ENCODE data around the gene CCDC3.

DNA sequence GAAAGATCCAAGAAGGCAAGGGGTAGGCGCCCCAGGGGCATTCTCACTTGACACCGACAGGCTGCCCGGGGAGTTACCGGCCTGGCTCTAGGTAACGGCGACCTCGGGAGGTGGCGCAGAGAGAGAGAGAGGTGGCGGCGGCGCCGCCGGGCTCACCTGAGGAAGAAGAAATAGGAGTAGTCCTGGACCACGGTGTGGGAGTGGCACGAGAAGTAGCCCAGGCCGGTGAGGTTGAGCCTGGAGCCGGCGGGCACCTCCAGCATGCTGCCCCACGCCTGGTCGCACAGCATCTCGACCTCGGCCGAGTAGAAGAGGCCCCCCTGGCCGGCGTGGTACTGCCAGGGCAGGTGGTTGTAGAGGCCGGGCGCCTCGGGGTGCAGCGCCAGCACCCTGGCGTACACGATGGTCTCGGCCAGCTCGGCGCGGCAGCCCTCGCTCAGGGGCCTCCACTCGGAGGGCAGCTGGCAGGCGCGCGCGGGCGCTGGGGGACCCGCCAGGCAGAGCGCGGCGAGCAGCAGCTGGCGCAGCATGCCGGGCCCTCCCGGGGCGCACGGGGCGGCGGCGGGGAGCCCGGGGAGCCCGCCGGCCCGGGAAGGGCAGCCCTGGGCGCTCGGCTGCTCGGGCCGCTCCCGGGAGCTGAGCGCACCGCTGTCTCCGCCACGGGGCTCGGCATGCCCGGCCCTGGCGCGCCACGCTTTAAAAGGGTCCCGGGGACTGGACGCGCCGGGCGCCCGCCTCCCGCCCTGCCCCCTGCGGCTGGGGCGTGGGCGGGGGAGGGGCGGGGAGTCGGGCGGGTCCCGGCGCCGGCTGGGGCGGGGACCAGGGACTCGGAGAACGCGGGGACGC, at the start of gene CCDC3:
- TF ChIP-seq, protein P1, sequence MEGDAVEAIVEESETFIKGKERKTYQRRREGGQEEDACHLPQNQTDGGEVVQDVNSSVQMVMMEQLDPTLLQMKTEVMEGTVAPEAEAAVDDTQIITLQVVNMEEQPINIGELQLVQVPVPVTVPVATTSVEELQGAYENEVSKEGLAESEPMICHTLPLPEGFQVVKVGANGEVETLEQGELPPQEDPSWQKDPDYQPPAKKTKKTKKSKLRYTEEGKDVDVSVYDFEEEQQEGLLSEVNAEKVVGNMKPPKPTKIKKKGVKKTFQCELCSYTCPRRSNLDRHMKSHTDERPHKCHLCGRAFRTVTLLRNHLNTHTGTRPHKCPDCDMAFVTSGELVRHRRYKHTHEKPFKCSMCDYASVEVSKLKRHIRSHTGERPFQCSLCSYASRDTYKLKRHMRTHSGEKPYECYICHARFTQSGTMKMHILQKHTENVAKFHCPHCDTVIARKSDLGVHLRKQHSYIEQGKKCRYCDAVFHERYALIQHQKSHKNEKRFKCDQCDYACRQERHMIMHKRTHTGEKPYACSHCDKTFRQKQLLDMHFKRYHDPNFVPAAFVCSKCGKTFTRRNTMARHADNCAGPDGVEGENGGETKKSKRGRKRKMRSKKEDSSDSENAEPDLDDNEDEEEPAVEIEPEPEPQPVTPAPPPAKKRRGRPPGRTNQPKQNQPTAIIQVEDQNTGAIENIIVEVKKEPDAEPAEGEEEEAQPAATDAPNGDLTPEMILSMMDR (IDR thresholded peaks at IDR 0.05; ENCODE audit: low read depth, low read length, poor library complexity, severe bottlenecking), result no peak
- no peak for TF ChIP-seq EZH2phosphoT487 (IDR thresholded peaks at IDR 0.05; ENCODE audit: borderline replicate concordance, low read length)

Measured in DOHH2 (cell line).